Measurements from ENCODE around the gene CAMSAP2. TPM values are rescaled to one million over a fixed set of nuclear protein-coding genes. Genes with fewer than 3 reads are reported as not detected.

The CAMSAP2 gene
- total RNA-seq, 1 experiment from 2014 or later = 23.5 TPM

DNA sequence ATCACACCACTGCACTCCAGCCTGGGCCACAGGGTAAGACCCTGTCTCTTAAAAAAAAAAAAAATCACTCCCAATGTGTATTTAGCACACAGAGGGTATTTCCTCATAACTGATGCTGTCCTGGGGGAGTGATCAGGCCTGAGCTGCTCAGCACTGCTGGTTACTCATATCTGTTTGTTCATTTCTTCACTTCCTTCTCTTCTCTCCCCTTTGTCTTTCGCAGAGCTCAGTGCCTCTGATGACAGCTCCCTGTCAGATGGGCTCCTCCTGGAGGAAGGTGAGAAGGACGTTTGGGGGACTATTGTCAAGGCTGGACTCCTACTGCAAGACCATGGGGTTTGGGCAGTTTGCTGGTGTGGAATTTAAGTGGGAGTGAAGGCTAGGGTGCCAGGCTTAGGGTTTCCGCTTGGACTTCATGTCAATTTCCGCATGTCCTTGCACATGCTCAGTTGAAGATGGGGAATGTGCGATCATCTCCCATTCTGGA, 169.0 kb downstream of the CAMSAP2 start:
- no peak for DNase-seq
- Histone ChIP-seq H3K27ac (no peak overlapping the region), H3K36me3 (peaks cover 14% of the 10 kb centered on the region), H3K27me3 (no peaks in the 10 kb centered on the region), H3K4me1 (no peaks in the 10 kb centered on the region), H3K9me3 (replicated peaks) (no peaks in the 10 kb centered on the region), H3K4me3 (no peak overlapping the region)

- no peaks in the 10 kb centered on the region for H3K27me3 ChIP-seq
These were observed 169.6 kb downstream of the CAMSAP2 start for GRCh38 chr1:200908191-200908868.

DNA sequence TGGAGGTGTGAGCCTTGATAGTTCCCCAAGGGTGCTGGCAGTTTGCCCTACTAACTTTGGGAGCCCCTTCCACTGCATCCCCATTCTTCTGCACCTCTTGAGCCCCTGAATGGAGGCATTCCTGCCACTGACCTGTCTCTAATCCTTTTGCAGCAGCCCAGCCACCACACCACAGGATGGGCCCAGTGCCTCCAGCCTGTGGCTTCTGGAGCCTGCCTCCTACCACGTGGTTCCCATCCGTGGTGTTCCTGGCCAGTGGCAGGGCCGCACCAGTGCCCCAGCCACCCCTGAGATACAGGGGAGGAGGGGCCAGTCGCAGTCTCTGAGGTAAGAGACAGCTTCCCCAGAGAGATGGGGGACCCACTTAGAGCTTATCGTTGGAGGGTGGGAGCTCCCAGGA, 170.4 kb downstream of the CAMSAP2 start:
- no peak for DNase-seq
- no peaks in the 10 kb centered on the region for H3K9me3 ChIP-seq (replicated peaks)
- H3K36me3 ChIP-seq = peaks cover 14% of the 10 kb centered on the region
- H3K4me3 ChIP-seq = no peak overlapping the region
- no peaks in the 10 kb centered on the region for H3K27me3 ChIP-seq
- no peaks in the 10 kb centered on the region for H3K4me1 ChIP-seq
- H3K27ac ChIP-seq = no peak overlapping the region

More at GRCh38 chr1:200908191-200908868, 169.6 kb downstream of the CAMSAP2 start:
- DNase-seq = no peak
- peaks cover 14% of the 10 kb centered on the region for H3K36me3 ChIP-seq
- H3K27ac ChIP-seq = no peak overlapping the region
- H3K9me3 ChIP-seq (replicated peaks) = no peaks in the 10 kb centered on the region
- H3K4me3 ChIP-seq = no peak overlapping the region
- no peaks in the 10 kb centered on the region for H3K4me1 ChIP-seq

DNA sequence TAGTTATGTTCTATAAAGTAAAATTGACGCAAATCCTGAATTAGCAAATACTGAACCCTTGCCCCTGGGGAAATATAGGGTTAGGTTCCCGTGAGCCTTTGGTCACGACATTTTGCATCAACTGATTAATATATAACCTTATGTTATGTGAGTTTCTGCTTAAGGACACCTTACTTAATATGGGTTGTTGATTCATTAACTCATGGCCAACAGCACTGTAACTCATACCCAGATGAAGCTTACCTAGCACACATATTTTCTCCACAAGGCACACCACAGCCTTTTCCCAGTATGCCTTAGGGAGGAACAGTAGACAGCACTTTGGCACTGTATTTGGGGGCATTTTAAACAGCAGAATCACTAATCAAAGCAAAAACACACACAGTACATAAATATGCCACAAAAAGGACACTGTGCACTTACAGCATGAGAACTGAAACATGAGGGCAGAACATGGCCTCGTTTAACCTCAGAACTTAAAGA, 171.1 kb downstream of the CAMSAP2 start:
- Histone ChIP-seq H3K4me3 (no peak overlapping the region), H3K36me3 (peaks cover 14% of the 10 kb centered on the region), H3K27me3 (no peaks in the 10 kb centered on the region), H3K27ac (no peak overlapping the region), H3K9me3 (replicated peaks) (no peaks in the 10 kb centered on the region), H3K4me1 (no peaks in the 10 kb centered on the region)
- no peak for DNase-seq

Other genes with a start within 250 kb of the CAMSAP2 start
- gene KIF14, start 118.1 kb upstream of the CAMSAP2 start, total RNA-seq (2014; rRNA removed; shearing (Covaris generic)) = 19.0 and 21.0 TPM in 2 replicates
- gene DDX59, start 69.0 kb upstream of the CAMSAP2 start, total RNA-seq (2014; rRNA removed; shearing (Covaris generic)) = 9.6 and 11.2 TPM in 2 replicates
- not detected in 2 replicates for gene GPR25, start 134.1 kb downstream of the CAMSAP2 start, total RNA-seq (2014; rRNA removed; shearing (Covaris generic))
- 16.1 and 19.8 TPM in 2 replicates for gene INAVA, start 156.0 kb downstream of the CAMSAP2 start, total RNA-seq (2014; rRNA removed; shearing (Covaris generic))